Activated gamma-delta T cell (primary cell): Measurements from ENCODE around the gene OLIG2.

Experiments used
- DNase-seq: peaks from one replicate; lab custom pipeline; 2025; lab: John Stamatoyannopoulos, UW

The OLIG2 gene

GRCh38 chr21:33033094-33033951 lies 7.6 kb downstream of the OLIG2 start:
- no peak for DNase-seq

DNA sequence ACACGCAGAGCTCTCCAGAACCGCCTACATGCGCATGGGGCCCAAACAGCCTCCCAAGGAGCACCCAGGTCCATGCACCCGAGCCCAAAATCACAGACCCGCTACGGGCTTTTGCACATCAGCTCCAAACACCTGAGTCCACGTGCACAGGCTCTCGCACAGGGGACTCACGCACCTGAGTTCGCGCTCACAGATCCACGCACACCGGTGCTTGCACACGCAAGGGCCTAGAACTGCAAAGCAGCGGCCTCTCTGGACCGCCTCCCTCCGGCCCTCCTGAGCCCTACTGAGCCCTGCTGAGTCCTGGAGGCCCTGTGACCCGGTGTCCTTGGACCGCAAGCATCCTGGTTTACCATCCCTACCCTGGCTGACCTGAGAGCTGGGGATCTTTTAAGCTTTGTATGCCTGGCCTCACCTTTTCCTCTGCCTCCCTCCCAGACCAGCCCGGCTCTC lies 8.3 kb downstream of the OLIG2 start:
- no peak for DNase-seq

GRCh38 chr21:33035147-33035546 lies 9.4 kb downstream of the OLIG2 start:
- no peak for DNase-seq

DNA sequence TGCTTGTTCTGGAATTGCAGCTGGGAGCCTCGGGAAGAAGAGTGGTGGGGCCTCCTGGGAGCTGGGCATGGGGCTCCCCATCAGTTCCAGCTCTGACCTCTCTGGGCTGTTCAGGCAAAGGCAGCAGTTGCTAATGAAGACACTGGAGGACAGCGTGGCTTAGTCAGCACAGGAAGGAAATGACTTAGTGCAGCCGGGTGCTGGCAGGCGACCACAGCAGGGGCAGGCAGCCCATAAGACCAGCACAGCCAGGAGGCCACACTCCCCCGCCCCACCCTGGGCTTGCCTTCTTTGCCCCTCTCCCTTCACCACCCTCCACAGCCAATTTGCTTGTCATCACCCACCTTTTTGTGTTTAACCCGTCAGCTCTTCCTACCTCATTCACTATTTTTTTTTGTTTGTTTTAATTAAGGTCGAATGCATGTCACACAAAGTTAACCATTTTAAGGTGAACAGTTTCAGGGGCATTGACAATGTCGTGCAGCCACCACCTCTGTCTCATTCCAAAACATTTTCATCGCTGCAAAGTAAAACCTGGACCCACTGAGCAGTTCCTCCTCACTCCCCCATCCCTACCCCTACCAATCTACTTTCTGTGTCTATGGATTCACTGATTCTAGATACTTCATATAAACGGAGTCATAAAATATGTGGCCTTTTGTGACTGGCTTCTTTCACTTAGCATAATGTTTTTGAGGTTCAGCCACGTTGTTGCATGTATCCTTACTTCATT lies 10.9 kb downstream of the OLIG2 start:
- DNase-seq: no peak

GRCh38 chr21:33037501-33037900 lies 11.8 kb downstream of the OLIG2 start:
- DNase-seq: no peak

- DNase-seq: no peak
Measured at GRCh38 chr21:33039536-33039935, 13.8 kb downstream of the OLIG2 start.

- DNase-seq: no peak
Measured at GRCh38 chr21:33040215-33040614, 14.5 kb downstream of the OLIG2 start.

GRCh38 chr21:33041981-33042380 lies 16.2 kb downstream of the OLIG2 start:
- DNase-seq: no peak

GRCh38 chr21:33042812-33043211 lies 17.1 kb downstream of the OLIG2 start:
- DNase-seq: no peak

- DNase-seq: no peak
Measured at GRCh38 chr21:33046455-33046854, 20.7 kb downstream of the OLIG2 start.

DNA sequence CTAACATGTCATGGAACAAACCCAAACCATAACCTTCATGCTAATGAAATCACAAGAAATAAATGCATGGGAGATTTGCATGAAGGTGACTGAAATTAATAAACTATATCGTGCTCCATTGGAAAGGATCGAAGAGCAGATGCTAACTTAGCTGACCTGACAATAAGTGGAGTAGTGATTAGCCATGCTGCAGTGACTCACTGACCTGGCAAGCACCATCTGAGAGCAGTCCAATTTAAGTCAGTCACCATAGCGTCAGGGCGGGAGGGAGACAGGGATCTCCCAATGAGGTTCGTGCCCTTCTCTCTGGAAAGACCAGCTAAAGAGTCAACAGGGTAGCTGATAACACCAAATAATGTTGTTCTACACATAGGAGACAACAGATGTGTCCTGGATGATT lies 21.5 kb downstream of the OLIG2 start:
- DNase-seq: no peak

- no peak for DNase-seq
Measured at GRCh38 chr21:33051925-33052324, 26.2 kb downstream of the OLIG2 start.

DNA sequence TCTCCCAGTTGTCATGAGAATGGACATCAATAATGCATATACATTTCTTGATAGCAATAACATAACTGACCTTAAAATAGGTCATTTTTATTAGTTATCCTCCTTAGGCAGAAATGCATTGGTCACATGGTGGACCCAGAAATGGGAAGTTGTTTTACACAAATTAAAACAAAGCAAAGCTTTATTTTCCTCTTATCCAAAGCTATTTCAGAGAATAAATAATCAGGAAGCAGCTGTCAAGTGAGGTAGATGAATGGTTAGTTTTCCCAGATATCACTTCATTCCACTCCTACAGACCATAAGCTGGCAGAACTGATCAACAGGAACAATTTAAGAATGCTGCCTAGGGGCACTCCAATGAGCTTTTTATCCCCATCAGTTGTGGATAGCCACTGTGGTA lies 28.2 kb downstream of the OLIG2 start:
- DNase-seq: no peak

DNA sequence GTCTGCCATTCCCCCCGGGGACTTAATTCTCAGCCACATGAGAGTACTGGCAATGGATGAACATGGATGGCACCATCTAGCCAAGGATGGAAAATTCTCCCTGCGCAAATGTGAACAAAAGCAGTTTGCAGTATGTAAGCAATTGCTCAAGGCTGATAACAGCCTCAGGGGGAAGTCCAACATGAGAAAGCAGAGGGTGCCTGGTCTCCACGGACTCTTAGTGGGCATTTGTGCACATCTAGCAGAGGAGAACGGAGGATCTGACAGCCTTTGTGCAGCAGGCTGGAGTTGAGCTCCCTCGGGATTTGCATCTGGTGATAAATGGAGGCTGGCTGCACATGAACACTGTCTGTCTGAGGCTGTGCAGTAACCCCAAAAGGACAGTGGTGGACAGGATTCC lies 30.3 kb downstream of the OLIG2 start:
- DNase-seq: no peak

DNA sequence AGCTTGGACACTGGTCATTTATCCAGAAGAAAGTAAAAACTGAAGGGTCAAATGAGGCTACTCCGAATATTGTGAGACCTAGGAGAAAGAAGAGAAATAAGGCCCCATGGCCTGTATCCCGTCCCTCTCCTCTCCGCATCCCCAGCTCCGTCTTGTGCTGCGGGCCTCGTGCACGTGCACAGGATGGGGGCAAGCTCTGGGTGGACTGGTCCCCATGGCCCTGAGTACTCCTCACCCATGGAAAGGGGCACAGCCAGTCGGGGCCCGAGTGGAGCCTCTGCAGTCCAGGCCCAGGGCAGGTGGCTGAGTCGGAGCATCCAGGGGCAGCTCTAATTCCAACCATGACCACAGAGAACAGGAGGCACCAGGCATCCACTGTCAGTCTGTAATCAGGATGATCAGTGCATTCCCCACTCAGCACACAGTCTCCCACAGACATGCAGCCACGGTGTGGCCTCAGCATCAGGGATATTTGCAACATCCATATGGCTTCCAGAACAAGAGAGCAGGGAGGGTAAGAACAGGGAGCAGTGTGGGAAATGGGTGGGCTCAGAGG lies 31.7 kb downstream of the OLIG2 start:
- no peak for DNase-seq

DNA sequence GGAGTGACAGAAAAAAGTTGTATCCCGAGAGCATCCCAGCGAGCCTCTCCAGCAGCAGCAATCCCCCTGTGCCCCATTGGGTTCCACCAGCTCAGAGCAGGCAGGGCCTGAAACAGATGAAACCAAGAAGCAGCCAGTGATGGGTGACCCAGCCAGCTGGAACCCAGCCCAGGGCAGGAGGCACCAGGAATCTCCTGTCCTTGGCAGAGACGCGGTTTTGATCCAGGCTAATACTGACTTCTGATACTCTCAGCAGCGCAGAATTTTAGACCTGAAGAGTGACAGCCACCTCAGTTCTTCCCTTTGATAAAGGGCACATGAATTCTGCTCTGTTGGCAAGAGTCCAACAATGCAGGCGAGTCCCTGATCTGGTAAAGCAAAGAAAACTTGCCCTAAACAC lies 32.8 kb downstream of the OLIG2 start:
- no peak for DNase-seq

DNA sequence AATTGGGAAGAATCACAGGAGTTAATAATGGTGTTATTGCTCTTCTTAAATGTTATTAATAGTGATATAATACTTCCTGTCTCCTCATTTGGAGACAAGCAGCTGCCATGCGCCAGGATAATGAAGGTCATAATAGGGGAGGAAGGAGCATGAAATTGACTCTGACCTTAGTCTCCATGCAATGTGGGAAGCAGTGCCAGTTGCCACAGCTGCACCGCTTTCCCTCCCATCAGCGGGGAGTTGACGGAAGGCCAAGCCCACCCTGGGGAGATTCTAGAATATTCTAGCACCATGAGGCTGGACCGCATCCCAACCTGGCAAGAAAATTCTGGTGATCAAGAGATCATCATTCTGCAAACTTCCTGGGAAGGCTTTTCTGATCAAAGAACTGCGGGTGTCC lies 33.2 kb downstream of the OLIG2 start:
- no peak for DNase-seq

- no peak for DNase-seq
Measured at GRCh38 chr21:33059380-33059841, 33.7 kb downstream of the OLIG2 start.

DNA sequence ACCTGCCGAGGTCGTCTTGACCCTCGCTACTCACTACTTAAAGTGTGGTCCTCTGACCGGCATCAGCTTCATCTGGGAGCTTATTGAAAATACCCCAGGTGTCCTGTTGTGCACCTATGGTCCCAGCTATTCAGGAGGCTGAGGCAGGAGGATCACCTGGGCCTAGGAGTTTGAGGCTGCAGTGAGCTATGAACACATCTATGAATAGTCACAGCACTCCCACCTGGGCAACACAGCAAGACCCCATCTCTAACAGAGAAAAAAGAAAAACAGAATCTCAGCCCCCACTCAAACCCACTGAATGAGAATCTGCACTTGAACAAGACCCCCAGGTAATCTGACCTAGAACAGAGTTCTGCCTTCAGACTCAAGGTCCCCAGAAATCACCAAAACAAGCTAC lies 35.5 kb downstream of the OLIG2 start:
- DNase-seq: no peak

DNA sequence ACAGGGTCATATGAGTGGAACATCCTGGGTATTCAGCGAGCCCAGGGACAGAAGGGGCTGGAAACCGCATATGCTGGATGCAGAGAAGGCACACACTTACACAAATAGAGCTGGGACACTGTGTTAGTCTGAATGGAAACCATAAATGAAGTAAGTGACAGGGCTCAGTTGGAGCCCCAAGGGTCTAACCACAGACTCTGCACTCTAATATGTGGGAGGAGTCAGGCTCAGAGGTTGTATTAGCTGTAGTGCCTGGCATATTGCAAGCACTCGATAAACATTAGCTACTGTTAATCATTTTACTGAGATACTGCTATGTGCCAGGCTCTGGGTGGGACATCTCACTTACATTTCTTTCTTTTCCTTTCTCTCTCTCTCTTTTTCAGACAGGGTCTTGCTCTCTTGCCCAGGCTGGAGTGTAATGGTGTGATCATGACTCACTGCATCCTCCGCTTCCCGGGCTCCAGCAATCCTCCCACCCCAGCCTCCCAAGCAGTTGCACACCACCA lies 37.7 kb downstream of the OLIG2 start:
- DNase-seq: no peak

DNA sequence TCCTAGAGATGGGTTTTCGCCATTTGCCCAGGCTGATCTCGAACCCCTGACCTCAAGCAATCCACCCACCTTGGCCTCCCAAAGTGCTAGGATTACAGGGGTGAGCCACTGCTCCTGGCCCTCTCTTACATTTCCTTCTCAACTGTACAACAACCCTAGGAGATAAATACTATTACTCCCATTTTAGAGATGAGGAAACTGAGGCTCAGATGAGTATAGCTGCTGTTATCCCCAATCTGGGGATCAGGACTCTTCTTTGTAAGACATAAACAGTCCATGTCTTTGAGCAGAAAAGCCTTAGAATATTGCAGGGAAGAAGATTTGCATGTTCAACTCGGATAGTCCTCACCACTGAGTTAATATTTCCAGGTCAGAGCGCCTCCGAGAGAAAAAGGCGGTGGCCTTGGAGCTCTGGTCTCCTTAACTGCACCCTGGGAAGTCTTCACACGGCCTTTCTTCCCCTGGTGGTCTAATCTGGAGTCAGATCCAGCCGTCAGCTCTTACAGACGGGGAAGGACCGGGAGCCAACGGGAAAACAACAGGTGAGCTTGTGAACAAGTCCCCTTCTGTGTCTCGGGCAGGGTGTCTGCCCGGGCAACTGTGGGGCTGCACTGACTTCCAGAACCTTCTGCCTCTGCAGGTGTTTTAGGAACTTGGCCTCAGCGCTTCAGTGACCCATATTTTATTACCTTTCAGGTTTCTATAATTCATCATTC lies 38.3 kb downstream of the OLIG2 start:
- DNase-seq: no peak
